Measurements from ENCODE around the gene LAMC2. TPM values are rescaled to one million over a fixed set of nuclear protein-coding genes. Genes with fewer than 3 reads are reported as not detected.

The LAMC2 gene
- total RNA-seq, 1 experiment from 2014 or later, result 642 TPM

- intact Hi-C loops (cut with micrococcal nuclease; ENCODE audit: unreplicated experiment), result no loop called here
- Mint-ChIP-seq H3K27me3 (ENCODE audit: unreplicated experiment) (no peaks in the 10 kb centered on the region), H3K27ac (ENCODE audit: unreplicated experiment) (peak overlapping the region; percentile 13), H3K4me1 (ENCODE audit: low read depth, unreplicated experiment) (peaks cover 23% of the 10 kb centered on the region), H3K4me3 (ENCODE audit: low read depth, unreplicated experiment) (no peak overlapping the region), H3K9me3 (ENCODE audit: low read depth, unreplicated experiment) (peaks cover 3% of the 10 kb centered on the region), H3K36me3 (ENCODE audit: insufficient read depth, unreplicated experiment) (peaks cover 43% of the 10 kb centered on the region)
- CTCF ChIA-PET, result no interaction called here
- TF ChIP-seq CTCF (IDR thresholded peaks at IDR 0.05; ENCODE audit: unreplicated experiment), result no peak
- no peak for DNase-seq
- TSS peak; percentile 2 for BruUV-seq (replicated peaks)
Observed at GRCh38 chr1:183251101-183251958, 65.3 kb downstream of the LAMC2 start.

- H3K27ac Mint-ChIP-seq (ENCODE audit: unreplicated experiment), result peak overlapping the region; percentile 13
- BruUV-seq (replicated peaks), result no TSS peak
- DNase-seq, result no peak
- intact Hi-C loops (cut with micrococcal nuclease; ENCODE audit: unreplicated experiment), result no loop called here
- peaks cover 3% of the 10 kb centered on the region for H3K9me3 Mint-ChIP-seq (ENCODE audit: low read depth, unreplicated experiment)
- no peaks in the 10 kb centered on the region for H3K27me3 Mint-ChIP-seq (ENCODE audit: unreplicated experiment)
- no peak for TF ChIP-seq CTCF (IDR thresholded peaks at IDR 0.05; ENCODE audit: unreplicated experiment)
- H3K4me1 Mint-ChIP-seq (ENCODE audit: low read depth, unreplicated experiment), result peaks cover 23% of the 10 kb centered on the region
- CTCF ChIA-PET, result no interaction called here
- no peak overlapping the region for H3K4me3 Mint-ChIP-seq (ENCODE audit: low read depth, unreplicated experiment)
- H3K36me3 Mint-ChIP-seq (ENCODE audit: insufficient read depth, unreplicated experiment), result peaks cover 39% of the 10 kb centered on the region
Observed at GRCh38 chr1:183251959-183252450, 65.9 kb downstream of the LAMC2 start.

- peaks cover 3% of the 10 kb centered on the region for H3K9me3 Mint-ChIP-seq (ENCODE audit: low read depth, unreplicated experiment)
- H3K4me1 Mint-ChIP-seq (ENCODE audit: low read depth, unreplicated experiment), result peaks cover 4% of the 10 kb centered on the region
- BruUV-seq (replicated peaks), result no TSS peak
- DNase-seq, result no peak
- H3K27ac Mint-ChIP-seq (ENCODE audit: unreplicated experiment), result no peak overlapping the region
- intact Hi-C loops (cut with micrococcal nuclease; ENCODE audit: unreplicated experiment), result no loop called here
- no peak overlapping the region for H3K4me3 Mint-ChIP-seq (ENCODE audit: low read depth, unreplicated experiment)
- no peak for TF ChIP-seq CTCF (IDR thresholded peaks at IDR 0.05; ENCODE audit: unreplicated experiment)
- peaks cover 31% of the 10 kb centered on the region for H3K36me3 Mint-ChIP-seq (ENCODE audit: insufficient read depth, unreplicated experiment)
- CTCF ChIA-PET, result no interaction called here
- H3K27me3 Mint-ChIP-seq (ENCODE audit: unreplicated experiment), result no peaks in the 10 kb centered on the region
Observed at GRCh38 chr1:183255073-183255472, 69.0 kb downstream of the LAMC2 start.

- DNase-seq, result no peak
- TF ChIP-seq CTCF (IDR thresholded peaks at IDR 0.05; ENCODE audit: unreplicated experiment), result no peak
- no peak overlapping the region for H3K4me3 Mint-ChIP-seq (ENCODE audit: low read depth, unreplicated experiment)
- H3K4me1 Mint-ChIP-seq (ENCODE audit: low read depth, unreplicated experiment), result no peaks in the 10 kb centered on the region
- H3K27ac Mint-ChIP-seq (ENCODE audit: unreplicated experiment), result no peak overlapping the region
- H3K9me3 Mint-ChIP-seq (ENCODE audit: low read depth, unreplicated experiment), result no peaks in the 10 kb centered on the region
- CTCF ChIA-PET, result no interaction called here
- H3K27me3 Mint-ChIP-seq (ENCODE audit: unreplicated experiment), result no peaks in the 10 kb centered on the region
- intact Hi-C loops (cut with micrococcal nuclease; ENCODE audit: unreplicated experiment), result no loop called here
- peaks cover 19% of the 10 kb centered on the region for H3K36me3 Mint-ChIP-seq (ENCODE audit: insufficient read depth, unreplicated experiment)
- BruUV-seq (replicated peaks), result no TSS peak
Observed at GRCh38 chr1:183259924-183260323, 73.9 kb downstream of the LAMC2 start.
